ENCODE data around the gene IGFBP1.

- peak in 5 of 7 experiments; percentile 6 to 23 (median 7) for TF ChIP-seq CTCF (IDR thresholded peaks at IDR 0.05)
- no peak for TF ChIP-seq POLR2A (IDR thresholded peaks at IDR 0.05)
Measured at GRCh38 chr7:45872116-45873034, 15.9 kb upstream of the IGFBP1 start.
